Measurements from ENCODE around the gene COPB1.

- TF ChIP-seq CTCF (conservative IDR thresholded peaks at IDR 0.05; ENCODE audit: low read length) (no peak), EZH2phosphoT487 (IDR thresholded peaks at IDR 0.05; ENCODE audit: borderline replicate concordance, low read depth, low read length) (no peak)
These were observed 55.0 kb downstream of the COPB1 start for GRCh38 chr11:14444441-14445189.
